RCC 7860 (cell line): ENCODE measurements around the gene SYT11.
"Not testable (repeated sequence)": the region's sequence is repeated elsewhere in the genome, so short reads cannot be mapped to it uniquely, and the experiment has no call there.

Experiments used
- DNase-seq: peaks from one replicate; pipeline ENCODE4 v3.0.0-alpha.2; 2015; ENCODE audit warnings: low spot score
- FAIRE-seq: peaks from 2 replicates; lab custom pipeline; 2012; peaks lifted over from hg19 to GRCh38; lab: Jason Lieb, UNC

Gene SYT11, protein sequence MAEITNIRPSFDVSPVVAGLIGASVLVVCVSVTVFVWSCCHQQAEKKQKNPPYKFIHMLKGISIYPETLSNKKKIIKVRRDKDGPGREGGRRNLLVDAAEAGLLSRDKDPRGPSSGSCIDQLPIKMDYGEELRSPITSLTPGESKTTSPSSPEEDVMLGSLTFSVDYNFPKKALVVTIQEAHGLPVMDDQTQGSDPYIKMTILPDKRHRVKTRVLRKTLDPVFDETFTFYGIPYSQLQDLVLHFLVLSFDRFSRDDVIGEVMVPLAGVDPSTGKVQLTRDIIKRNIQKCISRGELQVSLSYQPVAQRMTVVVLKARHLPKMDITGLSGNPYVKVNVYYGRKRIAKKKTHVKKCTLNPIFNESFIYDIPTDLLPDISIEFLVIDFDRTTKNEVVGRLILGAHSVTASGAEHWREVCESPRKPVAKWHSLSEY

DNA sequence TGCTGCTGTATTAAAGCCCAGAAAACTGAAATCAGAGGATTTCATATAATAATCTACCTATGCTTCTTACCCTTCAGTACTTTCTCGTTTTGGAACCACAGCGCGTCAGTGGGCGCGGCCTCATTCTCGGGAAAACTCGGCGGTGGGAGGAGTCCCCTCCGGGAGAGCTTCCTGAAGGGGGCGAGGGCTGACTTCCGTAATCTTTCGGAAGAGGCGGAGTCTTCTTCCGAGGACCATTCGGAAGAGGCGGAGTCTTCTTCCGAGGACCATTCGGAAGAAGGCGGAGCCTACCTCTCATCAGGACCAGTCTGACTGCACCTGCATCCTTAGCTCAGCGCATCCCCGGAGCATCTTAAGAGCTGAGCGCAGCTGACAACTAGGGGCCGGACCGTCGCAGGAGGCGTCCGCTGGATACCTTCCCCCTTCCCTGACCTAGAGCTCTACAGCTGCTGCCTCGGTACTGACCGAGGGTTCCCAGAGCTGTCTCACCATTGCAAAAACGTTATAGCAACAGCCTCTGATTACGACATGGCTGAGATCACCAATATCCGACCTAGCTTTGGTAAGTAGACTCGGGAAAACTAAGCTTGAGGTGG is at the start of gene SYT11:
Gene SYT11 (plus strand): TSS at position 334 of the 596 bp plus-strand sequence. CDS start 195 bp downstream, at position 529.
- peak; percentile 86 for DNase-seq
- peak; percentile 93 for FAIRE-seq

DNA sequence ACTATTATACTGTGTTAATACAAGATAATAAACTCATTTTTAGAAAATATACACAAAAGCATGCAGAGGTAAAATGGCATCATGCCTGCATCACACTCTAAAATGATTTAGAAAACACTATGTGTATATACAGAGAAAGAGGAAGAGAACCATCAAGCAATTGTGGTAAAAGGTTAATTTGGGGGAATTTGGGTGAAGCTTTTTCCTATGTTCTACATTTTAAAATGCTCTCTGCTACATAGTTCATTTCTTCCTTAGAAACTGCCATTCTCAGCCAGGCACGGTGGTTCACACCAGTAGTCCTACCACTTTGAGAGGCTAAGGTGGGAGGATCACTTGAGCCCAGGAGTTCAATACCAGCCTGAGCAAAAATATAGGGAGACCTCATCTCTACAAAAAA is 46.5 kb upstream of the SYT11 start:
- no peak for DNase-seq
- FAIRE-seq, result no peak

DNA sequence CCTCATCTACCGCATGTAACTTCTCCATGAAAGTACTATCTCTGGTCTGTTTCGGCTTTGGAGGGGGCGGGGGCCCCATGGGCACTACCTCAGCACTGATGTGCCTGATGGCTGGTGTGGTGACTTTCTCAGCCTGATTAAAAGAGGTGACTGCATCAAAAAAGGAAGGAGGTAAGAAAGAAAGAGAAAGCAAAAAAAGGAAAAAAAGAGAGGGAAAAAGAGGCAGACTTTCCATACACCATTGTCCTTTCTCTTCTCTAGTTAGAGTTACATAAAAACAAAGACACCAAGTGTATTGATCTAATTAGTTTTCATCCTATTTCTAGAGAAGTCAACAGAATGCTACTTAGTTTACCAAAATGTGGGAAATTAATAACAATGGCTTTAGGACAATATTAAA is 45.7 kb upstream of the SYT11 start:
- FAIRE-seq (no peak), DNase-seq (no peak)

DNA sequence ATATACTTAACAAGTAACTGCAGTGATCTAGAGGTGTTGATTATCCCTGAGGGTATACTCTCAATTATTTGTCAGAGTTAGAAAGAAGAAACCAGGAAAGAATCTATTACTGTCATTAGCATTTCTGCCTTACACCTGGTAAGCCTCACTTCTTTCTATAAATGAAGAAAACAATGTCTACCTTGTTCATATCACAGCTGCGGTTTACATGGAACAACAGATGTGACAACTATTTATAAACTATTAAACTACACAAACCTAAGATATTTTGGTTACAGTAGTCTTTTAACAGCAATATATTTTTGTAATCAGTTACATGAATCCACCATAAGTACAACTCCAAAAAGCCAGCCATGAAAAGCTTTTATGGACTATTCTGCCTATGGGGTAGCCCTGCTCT is 43.0 kb upstream of the SYT11 start:
- FAIRE-seq, result no peak
- DNase-seq, result no peak

DNA sequence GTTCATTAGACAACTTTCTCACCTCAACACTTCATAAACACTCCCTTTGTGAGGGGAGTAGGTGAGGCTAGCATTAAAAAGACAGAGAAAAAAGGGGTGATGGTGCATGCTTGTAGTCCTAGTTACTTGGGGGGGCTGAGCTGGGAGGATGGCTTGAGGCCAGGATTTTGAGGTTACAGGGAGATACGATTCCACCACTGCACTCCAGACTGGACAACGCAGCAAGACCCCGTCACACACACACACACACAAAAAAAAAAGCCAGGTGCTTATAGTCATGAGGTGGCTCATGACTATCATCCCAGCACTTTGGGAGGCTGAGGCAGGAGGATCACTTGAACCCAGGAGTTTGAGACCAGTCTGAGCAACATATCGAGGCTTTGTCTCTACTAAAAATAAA is 31.9 kb upstream of the SYT11 start:
- no peak for DNase-seq
- FAIRE-seq, result no peak

DNA sequence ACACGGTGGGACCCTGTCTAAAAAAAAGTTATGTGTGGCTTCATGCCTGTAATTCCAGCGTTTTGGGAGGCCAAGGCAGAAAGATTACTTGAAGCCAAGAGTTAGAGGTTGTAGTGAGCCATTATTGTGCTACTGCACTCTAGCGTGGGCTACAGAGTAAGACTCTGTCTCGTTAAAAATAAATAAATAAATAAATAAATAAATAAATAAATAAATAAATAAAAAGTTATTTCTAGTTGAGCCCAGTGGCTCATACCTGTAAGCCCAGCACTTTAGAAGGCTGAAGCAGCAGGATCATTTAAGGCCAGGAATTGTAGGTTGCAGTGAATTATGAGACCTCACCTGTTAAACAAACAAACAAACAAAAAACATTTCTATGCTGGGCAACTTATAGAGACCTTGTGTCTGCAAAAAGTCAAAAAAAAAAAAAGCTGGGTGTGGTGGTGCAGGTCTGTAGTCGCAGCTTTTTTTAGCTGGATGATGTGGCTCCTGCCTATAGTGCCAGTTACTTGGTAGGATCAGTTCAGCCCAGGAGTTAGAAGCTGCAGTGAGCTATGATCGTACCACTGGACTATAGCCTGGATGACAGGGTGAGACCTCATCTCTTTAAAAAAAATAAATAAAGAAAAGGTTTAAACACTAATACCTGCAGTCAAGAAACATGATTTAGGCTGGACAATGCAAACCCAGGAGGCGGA is 27.9 kb upstream of the SYT11 start:
- no peak for FAIRE-seq

DNA sequence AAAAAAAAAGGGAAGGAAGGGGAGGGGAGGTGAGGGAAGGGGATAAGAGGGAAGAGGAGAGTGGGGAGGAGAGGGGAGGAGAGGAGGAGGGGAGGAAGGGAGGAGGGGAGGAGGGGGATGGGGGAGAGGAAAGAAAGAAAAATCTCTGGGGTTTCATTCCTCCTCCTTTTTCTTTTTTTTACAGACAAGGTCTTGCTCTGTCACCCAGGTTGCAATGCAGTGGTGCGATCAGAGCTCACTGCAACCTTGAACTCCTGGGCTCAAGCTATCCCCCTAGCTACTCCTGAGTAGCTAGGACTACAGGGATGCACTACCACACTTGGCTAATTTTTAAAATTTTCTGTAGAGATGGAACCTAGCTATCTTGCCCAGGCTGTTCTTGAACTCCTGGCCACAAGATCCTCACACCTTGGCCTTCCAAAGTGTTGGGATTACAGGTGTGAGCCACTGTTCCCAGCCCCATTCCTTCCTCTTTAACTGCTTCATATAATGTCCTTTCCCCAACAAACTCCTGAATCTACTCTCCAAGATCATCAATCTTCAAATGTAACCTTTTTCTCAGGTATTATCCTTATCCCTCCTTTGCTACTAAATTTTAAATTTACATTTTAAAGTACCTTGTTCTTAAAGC is 25.6 kb upstream of the SYT11 start:
- FAIRE-seq, result no peak
- no peak for DNase-seq

More for the DNA sequence above, 27.9 kb upstream of the SYT11 start:
- DNase-seq, result no peak

DNA sequence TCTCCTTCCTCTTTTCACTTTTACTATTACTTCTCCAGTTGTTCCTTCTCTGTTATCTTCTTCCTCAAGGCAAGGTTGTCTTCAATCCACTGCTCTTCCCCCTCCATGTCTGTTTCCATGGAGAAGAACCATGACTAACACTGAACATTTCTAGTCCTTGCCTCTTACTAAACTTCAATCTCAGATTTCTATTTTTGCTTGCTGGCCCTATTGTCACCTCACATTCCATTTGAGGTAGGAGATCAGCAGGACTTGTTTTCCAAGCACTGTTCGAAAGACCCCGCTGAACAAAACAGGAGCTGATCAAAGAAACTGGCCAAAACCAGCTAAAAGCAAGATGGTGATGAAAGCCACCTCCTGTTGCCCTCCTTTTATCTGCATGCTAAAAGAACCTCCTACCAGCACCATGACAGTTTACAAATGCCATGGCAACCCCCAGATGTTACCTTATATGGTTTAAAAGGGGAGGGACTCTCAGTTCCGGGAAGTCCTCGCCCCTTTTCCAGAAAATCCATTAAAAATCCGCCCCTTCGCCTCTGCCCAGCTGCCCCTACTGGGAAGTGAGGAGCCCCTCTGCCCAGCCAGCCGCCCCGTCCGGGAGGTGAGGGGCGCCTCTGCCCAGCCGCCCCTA is 25.0 kb upstream of the SYT11 start:
- DNase-seq (no peak), FAIRE-seq (no peak)

DNA sequence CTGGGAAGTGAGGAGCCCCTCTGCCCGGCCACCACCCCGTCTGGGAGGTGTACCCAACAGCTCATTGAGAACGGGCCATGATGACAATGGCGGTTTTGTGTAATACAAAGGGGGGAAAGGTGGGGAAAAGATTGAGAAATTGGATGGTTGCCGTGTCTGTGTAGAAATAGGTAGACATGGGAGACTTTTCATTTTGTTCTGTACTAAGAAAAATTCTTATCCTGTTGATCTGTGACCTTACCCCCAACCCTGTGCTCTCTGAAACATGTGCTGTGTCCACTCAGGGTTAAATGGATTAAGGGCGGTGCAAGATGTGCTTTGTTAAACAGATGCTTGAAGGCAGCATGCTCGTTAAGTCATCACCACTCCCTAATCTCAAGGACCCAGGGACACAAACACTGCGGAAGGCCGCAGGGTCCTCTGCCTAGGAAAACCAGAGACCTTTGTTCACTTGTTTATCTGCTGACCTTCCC is 24.4 kb upstream of the SYT11 start:
- not testable (repeated sequence) for FAIRE-seq, DNase-seq

DNA sequence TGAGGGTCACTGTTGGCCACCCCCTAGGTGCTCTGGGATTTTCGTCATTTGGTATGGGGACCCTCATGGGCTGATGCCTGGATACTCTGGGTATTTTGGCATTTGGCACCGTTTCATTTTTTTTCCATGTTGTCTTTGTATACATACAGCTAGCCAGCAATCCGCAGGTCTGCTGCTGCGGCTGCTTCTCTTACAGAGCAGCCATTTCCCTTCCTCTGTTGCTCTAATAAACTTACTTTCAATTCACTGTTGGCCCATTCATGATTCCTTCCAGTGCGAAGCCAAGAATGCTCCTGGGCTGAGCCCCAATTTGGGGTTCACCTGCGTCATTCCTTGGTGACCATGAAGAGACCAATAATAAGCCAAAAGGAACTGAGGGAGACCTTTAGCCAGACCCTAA is 23.8 kb upstream of the SYT11 start:
- DNase-seq, result no peak
- no peak for FAIRE-seq

DNA sequence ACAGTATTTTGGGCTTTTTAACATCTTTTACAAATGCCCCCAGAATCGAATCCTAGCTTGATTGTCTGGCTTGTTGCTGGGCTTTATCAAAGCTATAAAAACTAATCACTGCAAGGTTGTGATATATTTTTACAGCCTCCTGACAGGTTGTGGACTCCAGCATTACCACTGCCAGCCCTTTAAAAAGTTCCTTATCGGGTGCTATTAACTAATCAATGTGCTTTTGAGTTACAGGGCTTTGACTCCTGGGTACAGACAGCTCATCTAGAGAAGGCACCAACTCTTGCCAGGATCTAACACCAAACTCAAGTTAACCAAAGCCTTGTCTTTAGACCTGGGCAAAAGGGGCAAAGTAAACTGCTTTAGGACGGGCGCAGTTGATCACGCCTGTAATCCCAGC is 19.0 kb upstream of the SYT11 start:
- no peak for DNase-seq
- no peak for FAIRE-seq

DNA sequence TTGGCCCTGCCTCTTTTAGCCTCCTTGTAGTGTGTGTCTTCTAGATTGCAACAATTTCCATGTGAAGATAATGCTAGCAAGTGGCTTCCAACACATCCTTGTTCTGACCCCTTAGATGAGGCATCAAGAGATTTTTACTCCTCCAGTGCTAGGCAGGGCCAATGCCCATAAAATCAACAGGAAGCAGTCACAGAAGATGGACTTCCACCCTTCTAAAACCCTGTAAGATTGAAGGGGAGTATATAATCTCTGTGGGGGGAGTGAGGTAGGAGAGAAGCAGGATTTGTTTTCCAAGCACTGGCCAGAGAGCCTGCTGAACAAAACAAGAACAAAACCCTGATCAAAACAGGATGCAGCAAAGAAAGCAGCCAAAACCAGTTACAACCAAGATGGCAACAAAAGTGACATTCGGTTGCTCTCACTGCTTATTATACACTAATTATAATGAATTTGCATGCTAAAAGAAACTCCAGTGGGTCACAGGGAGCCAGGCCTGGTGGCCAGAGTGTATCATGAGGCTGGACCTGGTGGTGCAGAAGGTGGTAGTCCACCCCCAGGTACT is 14.4 kb upstream of the SYT11 start:
- no peak for DNase-seq
- FAIRE-seq, result no peak

DNA sequence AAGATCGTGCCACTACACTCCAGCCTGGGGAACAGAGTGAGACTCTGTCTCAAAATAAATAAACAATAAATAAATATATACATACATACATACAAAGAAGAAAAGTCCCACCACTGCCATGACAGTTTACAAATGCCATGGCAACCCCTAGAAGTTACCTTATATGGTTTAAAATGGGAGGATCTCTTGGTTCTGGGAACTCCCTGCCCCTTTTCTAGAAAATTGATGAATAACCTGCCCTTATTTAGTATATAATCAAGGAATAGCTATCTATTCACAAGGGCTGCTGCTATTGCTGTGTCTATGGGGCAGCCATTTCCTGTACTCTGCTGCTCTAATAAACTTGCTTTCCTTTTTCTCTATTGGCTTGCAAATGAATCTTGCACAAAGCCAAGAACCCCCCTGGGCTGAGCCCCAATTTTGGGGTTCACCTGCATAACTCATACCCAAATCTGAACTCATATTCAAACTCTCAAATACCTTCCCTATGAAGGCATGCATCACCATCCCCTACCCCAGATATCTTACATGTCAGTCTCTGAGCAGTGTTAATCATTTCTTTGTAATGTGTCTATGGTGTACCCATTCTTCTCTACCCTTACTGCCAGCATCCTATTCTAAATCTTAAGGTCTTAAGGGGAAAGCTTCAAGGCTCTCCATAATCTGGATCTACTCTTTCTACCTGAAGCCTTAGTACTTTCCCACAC is 11.4 kb upstream of the SYT11 start:
- no peak for FAIRE-seq
- DNase-seq, result no peak

DNA sequence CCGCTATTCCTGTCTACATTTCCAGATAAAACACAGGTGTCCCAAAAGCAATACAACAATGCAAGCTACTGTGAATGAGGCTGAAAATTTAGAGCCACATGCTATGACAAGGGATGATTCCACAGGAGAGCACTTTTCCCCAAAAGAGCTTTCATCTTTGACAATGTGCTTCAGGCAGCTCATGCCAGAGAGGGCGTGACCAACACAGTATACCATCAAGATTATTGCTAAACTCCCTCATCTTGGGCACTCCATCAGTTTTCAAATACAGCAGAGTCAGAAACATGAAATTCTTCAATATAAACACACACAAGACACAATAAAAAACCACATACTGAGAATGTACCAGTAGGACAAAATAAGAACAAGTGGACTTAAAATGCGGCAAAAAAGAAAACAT is 9.0 kb upstream of the SYT11 start:
- DNase-seq, result no peak
- FAIRE-seq, result no peak

DNA sequence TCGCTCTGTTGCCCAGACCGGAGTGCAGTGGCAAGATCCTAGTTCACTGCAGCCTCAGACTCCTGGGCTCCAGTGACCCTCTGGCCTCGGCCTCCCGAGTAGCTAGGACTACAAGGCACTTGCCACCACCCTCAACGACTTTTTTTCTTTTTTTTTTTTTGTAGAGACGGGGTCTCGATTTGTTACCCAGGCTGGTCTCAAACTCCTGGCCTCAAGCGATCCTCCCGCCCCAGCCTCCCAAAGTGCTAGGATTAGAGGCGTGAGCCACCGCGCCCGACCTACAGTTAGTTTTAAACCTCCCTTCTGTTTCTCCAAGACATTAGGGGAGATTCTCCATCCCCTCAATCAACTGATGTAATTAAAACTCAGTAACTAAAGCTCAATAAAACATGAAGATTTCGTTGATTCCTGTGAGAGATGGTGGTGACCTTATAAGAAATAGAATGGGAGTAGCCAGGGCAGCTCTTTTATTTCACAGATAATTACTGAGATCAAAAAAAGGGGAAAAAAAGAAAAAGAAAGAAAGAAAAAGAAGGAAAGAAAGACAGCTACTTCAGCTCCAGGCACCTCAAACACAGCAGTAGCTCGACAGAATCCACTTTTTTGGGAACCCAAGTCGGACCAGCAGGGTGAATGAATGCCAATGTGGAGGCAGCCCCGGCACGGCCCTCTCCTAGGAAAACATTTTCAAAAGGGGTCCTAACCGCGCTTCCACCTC is 3.0 kb upstream of the SYT11 start:
- DNase-seq, result no peak
- no peak for FAIRE-seq

DNA sequence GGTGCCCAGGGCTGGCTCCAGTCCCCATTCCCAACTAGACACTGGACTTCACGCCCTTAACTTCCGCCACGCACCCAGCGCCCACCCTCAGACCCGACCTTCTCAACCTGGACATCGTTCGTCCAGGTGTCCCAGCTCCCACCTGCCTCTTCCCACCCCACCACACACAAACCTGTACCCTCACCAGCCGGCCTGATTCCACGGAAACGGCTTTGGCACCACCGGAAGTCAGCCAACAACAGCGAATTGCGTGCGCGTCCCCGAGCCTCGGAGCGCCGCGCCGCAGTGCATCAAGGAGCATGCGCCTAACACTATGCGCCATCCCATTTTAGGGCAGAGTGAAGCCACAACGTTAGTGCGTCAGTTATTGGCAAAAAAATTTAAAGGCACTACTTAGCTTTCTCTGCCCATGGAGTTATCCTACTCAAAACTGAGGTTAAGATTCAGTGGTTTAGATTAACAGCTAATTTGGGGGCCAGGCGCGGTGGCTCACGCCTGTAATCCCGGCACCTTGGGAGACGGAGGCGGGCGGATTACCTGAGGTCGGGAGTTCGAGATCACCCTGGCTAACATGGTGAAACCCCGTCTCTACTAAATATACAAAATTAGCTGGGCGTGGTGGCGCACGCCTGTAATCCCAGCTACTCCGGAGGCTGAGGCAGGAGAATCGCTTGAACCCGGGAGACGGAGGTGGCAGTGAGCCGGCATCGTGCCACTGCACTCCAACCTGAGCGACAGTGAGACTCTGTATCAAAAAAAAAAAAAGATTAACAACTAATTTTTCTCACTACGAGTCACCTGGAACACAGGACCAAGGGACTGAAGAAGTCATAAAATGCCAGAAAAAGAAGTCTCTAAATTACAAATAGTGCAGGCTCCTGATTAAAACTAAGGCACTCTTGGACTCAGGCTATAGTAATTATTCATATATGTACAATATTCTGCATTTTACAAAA is 2.1 kb upstream of the SYT11 start, which contains the start of gene GON4L:
Gene GON4L (minus strand): TSS at position 240 of the 956 bp plus-strand sequence. CDS start 3,434 bp downstream, outside the sequence.
- peak; percentile 82 for DNase-seq
- peak; percentile 76 for FAIRE-seq

DNA sequence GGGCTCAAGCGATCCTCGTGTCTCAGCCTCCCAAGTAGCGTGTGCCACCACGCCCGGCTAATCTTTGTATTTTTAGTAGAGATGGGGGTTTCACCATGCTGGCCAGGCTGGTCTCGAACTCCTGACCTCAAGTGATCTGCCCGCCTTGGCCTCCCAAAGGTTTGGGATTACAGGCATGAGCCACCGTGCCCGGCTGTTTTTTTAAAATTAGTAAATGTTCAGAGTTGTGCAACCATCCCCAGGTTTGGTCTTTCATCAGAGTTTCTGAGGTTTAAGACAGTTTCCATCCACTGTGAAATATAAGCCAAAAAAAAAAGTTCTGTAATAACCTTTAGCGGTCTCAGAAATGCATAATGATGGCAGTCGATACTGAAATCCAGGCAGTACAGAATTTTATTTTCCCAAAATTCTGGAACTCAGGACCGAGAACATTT is 550 bp upstream of the SYT11 start:
- DNase-seq (no peak), FAIRE-seq (no peak)
